H1 (cell line): ENCODE measurements around the gene KRTAP10-8. TPM values are rescaled to one million over a fixed set of nuclear protein-coding genes. Genes with fewer than 3 reads are reported as not detected.

Experiments used
- CTCF ChIA-PET: fragments of 300-600 bp; sonication (Branson Sonifier 250); formaldehyde crosslinking; loops from one replicate; lab custom pipeline; 2021; ENCODE audit not compliant: partially characterized antibody; lab: Charles Lee
- POLR2A ChIA-PET: fragments of 300-600 bp; sonication (Branson Sonifier 250); formaldehyde crosslinking; loops from one replicate; lab custom pipeline; 2021; ENCODE audit warnings: inconsistent platforms; ENCODE audit not compliant: partially characterized antibody; lab: Charles Lee
- DNase-seq, 2 experiments: peaks; one replicate each; pipeline versions ENCODE4 v3.0.0 to v3.0.0-alpha.2; 2010 to 2022; ENCODE audit warnings: low spot score in 2 of 2, low read depth in 1 of 2, mixed read lengths in 1 of 2
- FAIRE-seq: peaks from 2 replicates; lab custom pipeline; 2011; peaks lifted over from hg19 to GRCh38; lab: Jason Lieb, UNC
- H2AFZ ChIP-seq: 2 replicates; pipeline ENCODE4 v1.8.1; 2012; ENCODE audit warnings: low read length, inconsistent platforms
- H2AK5ac ChIP-seq: 2 replicates; pipeline ENCODE4 v1.6.1; 2013; ENCODE audit warnings: low read depth, low read length
- H2BK120ac ChIP-seq: replicated peaks from 2 replicates; pipeline ENCODE3; 2013; ENCODE audit warnings: low read depth, low read length, inconsistent platforms
- H2BK12ac ChIP-seq: 2 replicates; pipeline ENCODE4 v1.6.1; 2013; ENCODE audit warnings: low read depth, low read length
- H2BK15ac ChIP-seq: 2 replicates; pipeline ENCODE4 v1.6.1; 2013; ENCODE audit warnings: low read length
- H2BK20ac ChIP-seq: 2 replicates; pipeline ENCODE4 v1.6.1; 2013; ENCODE audit warnings: low read length
- H2BK5ac ChIP-seq: 2 replicates; pipeline ENCODE4 v1.6.1; 2013; ENCODE audit warnings: low read depth, low read length
- H3K14ac ChIP-seq: 2 replicates; pipeline ENCODE4 v1.6.1; 2013; ENCODE audit warnings: inconsistent platforms; ENCODE audit not compliant: insufficient read length
- H3K18ac ChIP-seq: 2 replicates; pipeline ENCODE4 v1.6.1; 2013; ENCODE audit warnings: low read length; ENCODE audit errors: extremely low read depth
- H3K23ac ChIP-seq: 2 replicates; pipeline ENCODE4 v1.6.1; 2013; ENCODE audit warnings: inconsistent platforms; ENCODE audit not compliant: insufficient read length
- H3K23me2 ChIP-seq: 2 replicates; pipeline ENCODE4 v1.6.1; 2013; ENCODE audit warnings: low read depth, low read length
- H3K27ac ChIP-seq: 2 replicates; pipeline ENCODE4 v1.6.1; 2011; ENCODE audit warnings: low read depth, low read length, inconsistent platforms
- H3K27me3 ChIP-seq, 4 experiments: replicated peaks in 1 of 4; 1 replicate in 1 of 4; 2 replicates in 3 of 4; pipeline versions ENCODE4 v1.6.1 to v1.8.1; 2011 to 2013; ENCODE audit warnings: low read length in 3 of 4, mild to moderate bottlenecking in 3 of 4, inconsistent platforms in 2 of 4, mixed read lengths in 2 of 4, moderate library complexity in 1 of 4; ENCODE audit not compliant: control insufficient read depth in 3 of 4, insufficient read depth in 3 of 4; ENCODE audit errors: extremely low read depth in 1 of 4
- H3K36me3 ChIP-seq, 4 experiments: 2 replicates each; pipeline versions ENCODE4 v1.6.1 to v1.8.1; 2011 to 2013; ENCODE audit warnings: mild to moderate bottlenecking in 4 of 4, low read length in 3 of 4, moderate library complexity in 2 of 4, control low read depth in 1 of 4, inconsistent platforms in 1 of 4; ENCODE audit not compliant: insufficient read depth in 4 of 4, control insufficient read depth in 2 of 4
- H3K4ac ChIP-seq: replicated peaks from 2 replicates; pipeline ENCODE3; 2013; ENCODE audit warnings: low read length, low read depth, mixed read lengths, inconsistent platforms; ENCODE audit not compliant: insufficient read length
- H3K4me1 ChIP-seq, 4 experiments: replicated peaks in 1 of 4; 1 replicate in 1 of 4; 2 replicates in 3 of 4; pipeline versions ENCODE4 v1.6.1 to v1.8.1; 2011 to 2013; ENCODE audit warnings: low read length in 3 of 4, inconsistent platforms in 2 of 4, mixed read lengths in 1 of 4; ENCODE audit not compliant: insufficient read depth in 4 of 4, control insufficient read depth in 3 of 4
- H3K4me2 ChIP-seq, 2 experiments: 2 replicates each; pipeline versions ENCODE4 v1.6.1 to v1.8.1; 2011 to 2013; ENCODE audit warnings: low read depth in 2 of 2, low read length in 2 of 2, control low read depth in 1 of 2, inconsistent platforms in 1 of 2, mild to moderate bottlenecking in 1 of 2; ENCODE audit not compliant: insufficient read depth in 1 of 2
- H3K4me3 ChIP-seq, 4 experiments: fragments of 200-600, 300-600 bp in 1 of 4; sonication (generic), shearing (Covaris generic), sonication (Bioruptor Twin) in 1 of 4; 2 replicates each; pipeline versions ENCODE4 v1.5.1 to v1.8.1; 2011 to 2016; ENCODE audit warnings: low read length in 4 of 4, low read depth in 3 of 4, control low read depth in 2 of 4, inconsistent platforms in 2 of 4, mild to moderate bottlenecking in 2 of 4, mixed read lengths in 1 of 4, moderate library complexity in 1 of 4; ENCODE audit not compliant: insufficient read depth in 2 of 4; ENCODE audit errors: extremely low read depth in 1 of 4
- H3K56ac ChIP-seq: replicated peaks from 2 replicates; pipeline ENCODE3; 2013; ENCODE audit warnings: low read depth, mild to moderate bottlenecking, mixed read lengths, low read length, inconsistent platforms; ENCODE audit not compliant: insufficient read length
- H3K79me1 ChIP-seq: 2 replicates; pipeline ENCODE4 v1.6.1; 2013; ENCODE audit warnings: low read depth, low read length, control low read depth
- H3K79me2 ChIP-seq, 2 experiments: 2 replicates each; pipeline versions ENCODE4 v1.6.1 to v1.8.1; 2012 to 2013; ENCODE audit warnings: low read length in 2 of 2, mild to moderate bottlenecking in 2 of 2, inconsistent platforms in 1 of 2; ENCODE audit not compliant: insufficient read depth in 2 of 2, control insufficient read depth in 1 of 2
- H3K9ac ChIP-seq, 4 experiments: replicated peaks in 1 of 4; 1 replicate in 1 of 4; 2 replicates in 3 of 4; pipeline versions ENCODE4 v1.6.1 to v1.8.1; 2011 to 2013; ENCODE audit warnings: low read depth in 3 of 4, low read length in 3 of 4, control low read depth in 2 of 4, mild to moderate bottlenecking in 2 of 4, moderate library complexity in 2 of 4, inconsistent platforms in 1 of 4; ENCODE audit errors: extremely low read depth in 1 of 4
- H3K9me3 ChIP-seq, 2 experiments: 2 replicates each; pipeline versions ENCODE4 v1.6.1 to v1.8.1; 2012 to 2013; ENCODE audit warnings: mild to moderate bottlenecking in 2 of 2, moderate library complexity in 2 of 2, control low read depth in 1 of 2, inconsistent platforms in 1 of 2, low read depth in 1 of 2, low read length in 1 of 2, mixed read lengths in 1 of 2; ENCODE audit not compliant: insufficient read depth in 2 of 2
- H4K20me1 ChIP-seq, 2 experiments: replicated peaks in 1 of 2; 2 replicates each; pipeline versions ENCODE3 to v1.8.1; 2011 to 2013; ENCODE audit warnings: inconsistent platforms in 2 of 2, low read length in 2 of 2, mild to moderate bottlenecking in 1 of 2; ENCODE audit not compliant: insufficient read depth in 2 of 2, control insufficient read depth in 1 of 2
- H4K5ac ChIP-seq: 2 replicates; pipeline ENCODE4 v1.6.1; 2013; ENCODE audit warnings: low read length, low read depth, mixed read lengths, inconsistent platforms; ENCODE audit not compliant: insufficient read length
- H4K8ac ChIP-seq: 2 replicates; pipeline ENCODE4 v1.8.0; 2013; ENCODE audit warnings: mild to moderate bottlenecking, moderate library complexity, low read length, inconsistent platforms; ENCODE audit not compliant: insufficient read depth; ENCODE audit errors: extremely low read depth
- H4K91ac ChIP-seq: replicated peaks from 2 replicates; pipeline ENCODE3; 2013; ENCODE audit warnings: low read length, mixed read lengths, inconsistent platforms; ENCODE audit not compliant: insufficient read length
- CBX8 ChIP-seq: fragments of 300-800, 300-1000 bp; sonication (generic); IDR thresholded peaks from 2 replicates; pipeline ENCODE4 v1.7.1; 2016; ENCODE audit warnings: low read depth, low read length, borderline replicate concordance
- CTCF ChIP-seq, 3 experiments: IDR thresholded peaks; 1 replicate in 2 of 3; 2 replicates in 1 of 3; pipeline versions ENCODE4 v1.5.1 to v1.6.1; 2011; ENCODE audit warnings: low read length in 3 of 3, mild to moderate bottlenecking in 3 of 3, inconsistent platforms in 2 of 3, low read depth in 1 of 3, moderate library complexity in 1 of 3; ENCODE audit not compliant: insufficient read depth in 1 of 3; ENCODE audit errors: control extremely low read depth in 1 of 3
- E2F6 ChIP-seq: IDR thresholded peaks from 2 replicates; pipeline ENCODE4 v1.6.1; 2012; ENCODE audit warnings: inconsistent platforms
- EGR1 ChIP-seq: IDR thresholded peaks from 2 replicates; pipeline ENCODE4 v1.6.1; 2011; ENCODE audit warnings: low read depth, low read length, borderline replicate concordance
- EP300 ChIP-seq, 2 experiments: IDR thresholded peaks; 1 replicate in 1 of 2; 2 replicates in 1 of 2; pipeline ENCODE4 v1.6.1; 2011 to 2012; ENCODE audit warnings: low read depth in 2 of 2, low read length in 2 of 2, mild to moderate bottlenecking in 2 of 2, borderline replicate concordance in 1 of 2, inconsistent platforms in 1 of 2, moderate library complexity in 1 of 2
- GTF2F1 ChIP-seq: IDR thresholded peaks from 2 replicates; pipeline ENCODE4 v1.6.1; 2012; ENCODE audit warnings: low read depth, low read length, improper control_type of control experiment, borderline replicate concordance
- HDAC6 ChIP-seq: IDR thresholded peaks from one replicate; pipeline ENCODE4 v1.7.1; 2012; ENCODE audit warnings: low read depth, mild to moderate bottlenecking, inconsistent platforms, low read length, moderate library complexity
- MAFK ChIP-seq: IDR thresholded peaks from 2 replicates; pipeline ENCODE4 v1.6.1; 2012; ENCODE audit warnings: low read depth, mild to moderate bottlenecking, improper control_type of control experiment, low read length
- RXRA ChIP-seq: IDR thresholded peaks from 2 replicates; pipeline ENCODE4 v1.6.1; 2011; ENCODE audit warnings: low read depth, mild to moderate bottlenecking, low read length, moderate library complexity; ENCODE audit not compliant: insufficient read depth
- SIX5 ChIP-seq: IDR thresholded peaks from 2 replicates; pipeline ENCODE4 v1.6.1; 2011; ENCODE audit warnings: mild to moderate bottlenecking, low read depth, low read length
- SP2 ChIP-seq: IDR thresholded peaks from 2 replicates; pipeline ENCODE4 v1.6.1; 2012; ENCODE audit warnings: mild to moderate bottlenecking, low read length, inconsistent platforms
- WGBS, 2 experiments: shearing (Covaris generic) in 1 of 2; methylation state at CpG; one replicate each; pipeline versions ENCODE4 v1.1.6 to v1.1.7; 2013 to 2015; ENCODE audit warnings: low lambda C conversion rate in 2 of 2, mixed read lengths in 2 of 2, inconsistent platforms in 1 of 2, low coverage in 1 of 2, missing lambda C conversion rate in 1 of 2; ENCODE audit not compliant: insufficient replicate concordance in 2 of 2, insufficient coverage in 1 of 2, insufficient read length in 1 of 2; ENCODE audit errors: extremely low coverage in 1 of 2, missing lambda C conversion rate in 1 of 2; 5-methylcytosine and 5-hydroxymethylcytosine counted together
- polyA plus RNA-seq, 7 experiments: library from polyadenylated mRNA; depleted of rRNA in 3 of 7; stranded (reverse) in 5 of 7; unstranded in 2 of 7; fragments of >200 nt in 5 of 7; fragments of 200-250 nt in 2 of 7; gene quantifications; 1 replicate in 5 of 7; 2 replicates in 1 of 7; 4 replicates in 1 of 7; pipeline versions ENCODE4 v1.2.1 to v1.2.3, GENCODE V29; 2011 to 2013; ENCODE audit warnings: missing spikeins in 2 of 7, mixed read lengths in 2 of 7
- total RNA-seq: library from RNA; stranded (reverse); fragmentation: NEBNext Ultra II Directional; extraction: Animal tissue kit (Norgen Biotek cat#: 25700); gene quantifications from 2 replicates; pipeline ENCODE4 v1.2.1, GENCODE V29; 2021

Gene KRTAP10-8
- total and polyA plus RNA-seq, 2 of the 8 experiments (the other 6 are each of a cell fraction or from before 2014, with no cell fraction given), result not detected

DNA sequence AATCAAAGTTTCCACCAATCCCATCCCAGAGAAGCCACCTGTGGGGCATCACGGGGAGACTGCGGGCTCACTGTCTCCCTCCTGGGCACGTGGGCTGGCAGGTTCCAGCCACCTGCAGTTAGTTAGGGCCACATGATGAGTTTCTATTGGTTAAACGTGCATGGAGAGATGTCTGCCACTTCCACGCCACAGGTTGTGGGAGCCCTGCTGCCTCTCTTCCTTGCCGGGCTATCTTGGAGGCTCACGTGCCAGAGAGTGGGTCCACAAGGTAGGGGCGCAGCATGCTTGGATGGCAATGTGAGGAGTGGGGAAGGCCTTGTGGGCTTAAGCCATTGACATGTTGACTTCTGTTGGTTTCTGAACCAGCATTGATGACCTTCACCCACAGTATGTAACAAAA, 8.0 kb upstream of the KRTAP10-8 start:
- Histone ChIP-seq H4K91ac (no peak overlapping the region), H3K36me3 (no peaks in the 10 kb centered on the region; a peak in 1 of 8 replicates), H3K14ac (no peak overlapping the region), H2AK5ac (no peak overlapping the region), H4K5ac (no peak overlapping the region), H3K23me2 (0 out of 2 replicates have a peak, but pooled peaks cover 2% of the 10 kb centered on the region), H2BK120ac (no peak overlapping the region), H3K4me1 (peaks cover 0 to 2% (median 0%) of the 10 kb centered on the region in 4 experiments; a peak in 3 of 7 replicates), H3K4me3 (no peak overlapping the region), H3K79me2 (no peaks in the 10 kb centered on the region), H3K56ac (no peak overlapping the region), H3K9me3 (peaks cover 0 to 5% of the 10 kb centered on the region in 2 experiments; a peak in 1 of 4 replicates), H4K20me1 (no peaks in the 10 kb centered on the region), H2BK5ac (no peak overlapping the region), H3K79me1 (no peaks in the 10 kb centered on the region), H3K23ac (no peak overlapping the region), H3K27ac (no peak overlapping the region), H3K4ac (no peak overlapping the region), H3K18ac (no peak overlapping the region), H3K4me2 (no peak overlapping the region), H2AFZ (no peak overlapping the region), H2BK15ac (no peak overlapping the region), H3K9ac (no peak overlapping the region), H4K8ac (no peak overlapping the region), H2BK12ac (no peak overlapping the region), H2BK20ac (no peak overlapping the region), H3K27me3 (no peaks in the 10 kb centered on the region)
- FAIRE-seq (no peak), DNase-seq (no peak)
- ChIA-PET POLR2A (no interaction called here), CTCF (no interaction called here)
- 90% methylated on average over 8 of the region's 8 CpGs; no CpG with 5 or more reads in 1 of the 2 experiments for WGBS, 2 experiments
- TF ChIP-seq CBX8 (no peak), CTCF (IDR thresholded peaks at IDR 0.05; ENCODE audit: control extremely low read depth in 1 of 3, insufficient read depth in 1 of 3, low read depth in 1 of 3, low read length in 3 of 3) (no peak), HDAC6 (no peak), E2F6 (no peak), EP300 (IDR thresholded peaks at IDR 0.05; ENCODE audit: borderline replicate concordance in 1 of 2, low read depth in 2 of 2, low read length in 2 of 2) (no peak), RXRA (no peak), SP2 (no peak), SIX5 (no peak), GTF2F1 (no peak), EGR1 (no peak), MAFK (no peak)
